NT2/D1 (cell line): Measurements from ENCODE around the gene BSG.

ENCODE experiments used
- YY1 ChIP-seq: IDR thresholded peaks from 2 replicates; pipeline ENCODE4 v1.6.1; 2011; ENCODE audit not compliant: insufficient read length, insufficient read depth
- ZNF274 ChIP-seq: IDR thresholded peaks from 2 replicates; pipeline ENCODE4 v1.6.1; 2011; ENCODE audit warnings: mild to moderate bottlenecking, low read depth, low read length

DNA sequence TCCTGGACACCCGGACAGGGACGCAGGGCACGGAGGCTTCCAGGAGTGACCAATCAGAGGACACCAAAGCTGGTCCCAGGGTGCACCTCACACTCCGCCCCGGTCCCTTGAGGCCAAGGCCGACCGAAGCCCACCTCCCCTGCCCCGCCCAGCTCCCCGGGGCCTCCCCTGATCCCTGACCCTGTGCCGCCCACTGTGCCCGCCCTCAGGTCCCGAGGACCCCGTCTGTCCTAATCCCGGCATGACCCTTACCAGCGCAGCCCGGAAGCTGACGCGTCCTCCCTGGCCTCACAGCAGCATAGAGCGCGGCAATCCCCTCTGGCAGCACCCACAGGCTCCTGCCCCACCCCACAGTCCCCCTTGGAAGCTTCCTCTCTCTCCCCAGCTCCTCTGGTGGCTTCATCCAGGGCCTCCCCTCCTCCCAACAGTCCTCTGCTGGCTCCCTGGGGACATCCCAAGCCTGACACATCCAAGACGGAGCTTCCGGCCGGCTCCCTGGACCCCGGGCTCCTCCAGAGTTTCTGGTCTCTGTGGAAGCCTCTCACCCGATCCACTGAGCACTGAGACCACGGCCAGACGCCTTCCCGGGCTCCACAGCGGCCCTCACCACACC lies 48.2 kb upstream of the BSG start:
- no peak for TF ChIP-seq YY1
- no peak for TF ChIP-seq ZNF274
